ENCODE measurements around the gene MGMT. TPM values are rescaled to one million over a fixed set of nuclear protein-coding genes. Genes with fewer than 3 reads are reported as not detected.

The MGMT gene
- total RNA-seq, 4 donors from 2014 or later: 18.4 to 30.3 (median 27.9) TPM

- H3K4me3 ChIP-seq: no peak overlapping the region
- H3K4me1 ChIP-seq: peaks cover 0 to 19% (median 16%) of the 10 kb centered on the region in 4 donors
- no peaks in the 10 kb centered on the region for H3K9me3 ChIP-seq
- H3K27me3 ChIP-seq: no peaks in the 10 kb centered on the region
- H3K27ac ChIP-seq (replicated peaks in 1 of 4): no peak overlapping the region
- no peak for DNase-seq (ENCODE audit: extremely low spot score)
- peaks cover 0 to 4% (median 0%) of the 10 kb centered on the region in 4 donors for H3K36me3 ChIP-seq
- no peak for TF ChIP-seq POLR2AphosphoS5 (IDR thresholded peaks at IDR 0.05)
- no peak for TF ChIP-seq EP300 (IDR thresholded peaks at IDR 0.05)
- TF ChIP-seq CTCF (IDR thresholded peaks at IDR 0.05): no peak
- TF ChIP-seq POLR2A (IDR thresholded peaks at IDR 0.05; ENCODE audit: low read depth): no peak
- 74% methylated on average over 4 of the region's 4 CpGs for WGBS
- intact Hi-C loops (cut with DNase I): no loop called here
Observed at GRCh38 chr10:129505500-129506075, 38.5 kb downstream of the MGMT start.

GRCh38 chr10:129506101-129506797 is 39.2 kb downstream of the MGMT start:
- no peaks in the 10 kb centered on the region for H3K27me3 ChIP-seq
- TF ChIP-seq CTCF (IDR thresholded peaks at IDR 0.05) (no peak), POLR2AphosphoS5 (IDR thresholded peaks at IDR 0.05) (no peak), EP300 (IDR thresholded peaks at IDR 0.05) (no peak), POLR2A (IDR thresholded peaks at IDR 0.05; ENCODE audit: low read depth) (no peak)
- intact Hi-C loops (cut with DNase I): no loop called here
- 88% methylated on average over 14 of the region's 14 CpGs for WGBS
- H3K9me3 ChIP-seq: no peaks in the 10 kb centered on the region
- H3K36me3 ChIP-seq: no peaks in the 10 kb centered on the region
- no peak overlapping the region for H3K27ac ChIP-seq (replicated peaks in 1 of 4)
- DNase-seq (ENCODE audit: extremely low spot score): peak; percentile 55
- H3K4me3 ChIP-seq: no peak overlapping the region
- H3K4me1 ChIP-seq: peaks cover 0 to 19% (median 16%) of the 10 kb centered on the region in 4 donors

DNA sequence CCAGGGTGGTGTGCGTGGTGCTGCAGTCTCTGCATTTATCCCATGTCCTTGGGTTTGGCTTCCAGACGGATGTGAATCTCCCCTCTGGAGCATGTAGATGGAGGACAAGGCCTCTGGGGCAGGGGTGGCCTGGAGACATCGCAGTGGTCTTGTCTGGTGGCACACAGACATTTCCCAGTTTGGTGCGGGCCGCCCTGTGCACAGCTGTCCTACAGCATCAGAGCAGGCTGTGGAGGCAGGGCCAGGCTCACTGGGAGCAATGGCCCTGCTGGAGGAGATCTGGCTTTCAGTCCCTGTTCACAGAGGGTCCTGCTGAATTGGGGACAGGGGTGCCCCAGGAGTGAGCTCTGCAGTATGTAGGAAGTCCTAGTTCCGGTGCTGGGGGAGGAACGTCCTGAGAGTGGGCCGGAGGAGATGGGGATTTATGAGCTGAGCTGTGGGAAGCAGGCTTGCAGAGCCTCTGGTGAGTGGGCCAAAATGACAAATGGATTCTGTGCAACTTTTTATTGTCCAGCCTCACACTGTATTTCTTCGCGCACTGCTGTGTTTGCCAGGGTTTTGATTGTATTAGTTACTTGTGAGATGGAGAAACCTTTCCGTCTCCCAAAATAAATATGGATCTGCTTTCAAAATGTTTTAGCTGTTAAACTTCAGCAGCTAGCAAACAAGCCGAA is 40.3 kb downstream of the MGMT start:
- TF ChIP-seq POLR2AphosphoS5 (IDR thresholded peaks at IDR 0.05): no peak
- no peak for TF ChIP-seq CTCF (IDR thresholded peaks at IDR 0.05)
- Histone ChIP-seq H3K9me3 (no peaks in the 10 kb centered on the region), H3K4me3 (no peak overlapping the region), H3K27me3 (no peaks in the 10 kb centered on the region), H3K4me1 (peaks cover 0 to 19% (median 16%) of the 10 kb centered on the region in 4 donors), H3K36me3 (no peaks in the 10 kb centered on the region), H3K27ac (replicated peaks in 1 of 4) (no peak overlapping the region)
- peak; percentile 78 for DNase-seq (ENCODE audit: extremely low spot score)
- WGBS: 72% methylated on average over 9 of the region's 12 CpGs
- intact Hi-C loops (cut with DNase I): no loop called here

DNA sequence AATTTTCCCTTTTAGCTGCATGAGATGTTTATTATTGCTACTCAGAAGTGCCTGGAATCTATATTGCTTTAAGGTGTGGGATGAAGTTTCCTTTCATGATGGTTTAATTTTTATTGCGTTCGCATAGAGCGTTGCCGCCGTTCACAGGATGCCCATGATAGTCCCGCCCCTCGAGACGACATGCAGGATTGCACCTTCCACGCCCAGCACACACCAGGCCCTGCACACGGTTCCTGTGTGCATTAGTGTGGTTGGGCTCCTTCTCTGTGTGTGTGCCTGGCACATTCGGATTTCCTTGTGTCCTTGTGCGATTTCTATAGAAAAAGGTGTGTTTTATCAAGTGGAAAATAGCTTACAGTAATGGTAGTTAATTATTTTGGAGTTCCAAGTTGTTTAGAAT is 42.1 kb downstream of the MGMT start:
- no peak overlapping the region for H3K27ac ChIP-seq (replicated peaks in 1 of 4)
- intact Hi-C loops (cut with DNase I): no loop called here
- no peaks in the 10 kb centered on the region for H3K9me3 ChIP-seq
- no peak for TF ChIP-seq EP300 (IDR thresholded peaks at IDR 0.05)
- TF ChIP-seq POLR2A (IDR thresholded peaks at IDR 0.05; ENCODE audit: low read depth): no peak
- TF ChIP-seq CTCF (IDR thresholded peaks at IDR 0.05): no peak
- TF ChIP-seq POLR2AphosphoS5 (IDR thresholded peaks at IDR 0.05): no peak
- H3K4me3 ChIP-seq: no peak overlapping the region
- 88% methylated on average over 12 of the region's 12 CpGs for WGBS
- DNase-seq (ENCODE audit: extremely low spot score): no peak
- no peaks in the 10 kb centered on the region for H3K27me3 ChIP-seq
- H3K4me1 ChIP-seq: peaks cover 0 to 19% (median 16%) of the 10 kb centered on the region in 4 donors
- H3K36me3 ChIP-seq: no peaks in the 10 kb centered on the region
